AML-193 (cell line): ENCODE data around the gene RIBC2.
"Not testable (repeated sequence)": the region's sequence is repeated elsewhere in the genome, so short reads cannot be mapped to it uniquely, and the experiment has no call there.

Experiments
- DNase-seq, 2 experiments: peaks; one replicate each; lab custom pipeline; 2025; lab: John Stamatoyannopoulos, UW

The RIBC2 gene

GRCh38 chr22:45424241-45424731, 10.8 kb downstream of the RIBC2 start:
- no peak for DNase-seq

- no peak for DNase-seq
These were observed 11.6 kb downstream of the RIBC2 start for GRCh38 chr22:45425101-45425500.

GRCh38 chr22:45425531-45426265, 12.2 kb downstream of the RIBC2 start:
- no peak for DNase-seq

- DNase-seq: no peak
These were observed 12.9 kb downstream of the RIBC2 start for GRCh38 chr22:45426387-45426786.

GRCh38 chr22:45427114-45427513, 13.6 kb downstream of the RIBC2 start:
- DNase-seq: no peak

GRCh38 chr22:45428391-45429385, 15.2 kb downstream of the RIBC2 start:
- DNase-seq: no peak

GRCh38 chr22:45429424-45429823, 15.9 kb downstream of the RIBC2 start:
- DNase-seq: no peak

GRCh38 chr22:45429981-45430775, 16.7 kb downstream of the RIBC2 start:
- DNase-seq: no peak

GRCh38 chr22:45430871-45431270, 17.4 kb downstream of the RIBC2 start:
- DNase-seq: no peak

GRCh38 chr22:45434981-45435380, 21.5 kb downstream of the RIBC2 start:
- no peak for DNase-seq

- DNase-seq: peak; percentile 73 to 76
These were observed 22.1 kb downstream of the RIBC2 start for GRCh38 chr22:45435544-45436139.

- DNase-seq: not testable (repeated sequence)
These were observed 23.5 kb downstream of the RIBC2 start for GRCh38 chr22:45436871-45437517.

GRCh38 chr22:45438336-45438735, 24.8 kb downstream of the RIBC2 start:
- DNase-seq: no peak

GRCh38 chr22:45440688-45441087, 27.2 kb downstream of the RIBC2 start:
- not testable (repeated sequence) for DNase-seq

GRCh38 chr22:45441138-45441537, 27.6 kb downstream of the RIBC2 start:
- peak in 1 of 2 experiments; percentile 20 for DNase-seq

GRCh38 chr22:45442116-45442515, 28.6 kb downstream of the RIBC2 start:
- DNase-seq: no peak

GRCh38 chr22:45444168-45444567, 30.7 kb downstream of the RIBC2 start:
- DNase-seq: no peak

- no peak for DNase-seq
These were observed 31.7 kb downstream of the RIBC2 start for GRCh38 chr22:45445031-45445710.

- DNase-seq: no peak
These were observed 32.7 kb downstream of the RIBC2 start for GRCh38 chr22:45446216-45446615.

- not testable (repeated sequence) for DNase-seq
These were observed 34.1 kb downstream of the RIBC2 start for GRCh38 chr22:45447596-45447995.
